ENCODE data around the gene CLCN6. TPM values are rescaled to one million over a fixed set of nuclear protein-coding genes. Genes with fewer than 3 reads are reported as not detected.

The CLCN6 gene
- total and polyA plus RNA-seq, 2 experiments from 2014 or later, result 14.1 to 23.6 TPM

DNA sequence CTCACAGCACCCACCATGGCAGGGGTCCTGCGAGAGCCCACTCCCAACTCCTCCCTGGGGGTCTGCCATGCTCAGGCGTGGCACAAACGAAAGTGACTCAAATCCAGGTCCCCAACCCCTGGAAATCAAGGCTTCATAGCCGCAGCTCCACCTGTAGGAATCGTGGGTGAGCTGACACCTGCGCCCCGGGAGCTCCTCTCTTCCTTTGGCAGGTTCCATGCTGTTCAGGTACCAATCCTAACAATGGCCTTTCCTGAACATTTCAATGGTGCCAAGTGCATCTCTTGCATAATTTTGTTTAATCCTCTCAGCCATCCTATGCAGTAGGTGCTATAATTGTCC lies 81.6 kb downstream of the CLCN6 start:
- Histone ChIP-seq H3K9me2 (replicated peaks; ENCODE audit: insufficient read depth) (no peaks in the 10 kb centered on the region), H3K27me3 (no peaks in the 10 kb centered on the region), H3K27ac (no peak overlapping the region), H3K4me1 (ENCODE audit: insufficient read depth) (peaks cover 5% of the 10 kb centered on the region), H2AFZ (no peak overlapping the region), H3K9me3 (ENCODE audit: low read depth) (no peaks in the 10 kb centered on the region), H4K20me1 (ENCODE audit: insufficient read depth, poor library complexity, severe bottlenecking) (no peaks in the 10 kb centered on the region), H3K4me2 (no peak overlapping the region), H3K4me3 (no peak overlapping the region), H3K79me2 (no peaks in the 10 kb centered on the region), H3K36me3 (replicated peaks; ENCODE audit: insufficient read depth, low read depth) (no peaks in the 10 kb centered on the region)
- 85% methylated on average over 7 of the region's 7 CpGs for WGBS (ENCODE audit: low lambda C conversion rate, missing lambda C conversion rate)
- no peak for DNase-seq (ENCODE audit: low spot score)
- TF ChIP-seq EZH2 (IDR thresholded peaks at IDR 0.05; ENCODE audit: borderline replicate concordance) (no peak), EZH2phosphoT487 (IDR thresholded peaks at IDR 0.05; ENCODE audit: low read depth, severe bottlenecking, unreplicated experiment) (no peak)
- TF ChIP-seq, protein P1, sequence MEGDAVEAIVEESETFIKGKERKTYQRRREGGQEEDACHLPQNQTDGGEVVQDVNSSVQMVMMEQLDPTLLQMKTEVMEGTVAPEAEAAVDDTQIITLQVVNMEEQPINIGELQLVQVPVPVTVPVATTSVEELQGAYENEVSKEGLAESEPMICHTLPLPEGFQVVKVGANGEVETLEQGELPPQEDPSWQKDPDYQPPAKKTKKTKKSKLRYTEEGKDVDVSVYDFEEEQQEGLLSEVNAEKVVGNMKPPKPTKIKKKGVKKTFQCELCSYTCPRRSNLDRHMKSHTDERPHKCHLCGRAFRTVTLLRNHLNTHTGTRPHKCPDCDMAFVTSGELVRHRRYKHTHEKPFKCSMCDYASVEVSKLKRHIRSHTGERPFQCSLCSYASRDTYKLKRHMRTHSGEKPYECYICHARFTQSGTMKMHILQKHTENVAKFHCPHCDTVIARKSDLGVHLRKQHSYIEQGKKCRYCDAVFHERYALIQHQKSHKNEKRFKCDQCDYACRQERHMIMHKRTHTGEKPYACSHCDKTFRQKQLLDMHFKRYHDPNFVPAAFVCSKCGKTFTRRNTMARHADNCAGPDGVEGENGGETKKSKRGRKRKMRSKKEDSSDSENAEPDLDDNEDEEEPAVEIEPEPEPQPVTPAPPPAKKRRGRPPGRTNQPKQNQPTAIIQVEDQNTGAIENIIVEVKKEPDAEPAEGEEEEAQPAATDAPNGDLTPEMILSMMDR (IDR thresholded peaks at IDR 0.05; ENCODE audit: poor library complexity), result no peak

DNA sequence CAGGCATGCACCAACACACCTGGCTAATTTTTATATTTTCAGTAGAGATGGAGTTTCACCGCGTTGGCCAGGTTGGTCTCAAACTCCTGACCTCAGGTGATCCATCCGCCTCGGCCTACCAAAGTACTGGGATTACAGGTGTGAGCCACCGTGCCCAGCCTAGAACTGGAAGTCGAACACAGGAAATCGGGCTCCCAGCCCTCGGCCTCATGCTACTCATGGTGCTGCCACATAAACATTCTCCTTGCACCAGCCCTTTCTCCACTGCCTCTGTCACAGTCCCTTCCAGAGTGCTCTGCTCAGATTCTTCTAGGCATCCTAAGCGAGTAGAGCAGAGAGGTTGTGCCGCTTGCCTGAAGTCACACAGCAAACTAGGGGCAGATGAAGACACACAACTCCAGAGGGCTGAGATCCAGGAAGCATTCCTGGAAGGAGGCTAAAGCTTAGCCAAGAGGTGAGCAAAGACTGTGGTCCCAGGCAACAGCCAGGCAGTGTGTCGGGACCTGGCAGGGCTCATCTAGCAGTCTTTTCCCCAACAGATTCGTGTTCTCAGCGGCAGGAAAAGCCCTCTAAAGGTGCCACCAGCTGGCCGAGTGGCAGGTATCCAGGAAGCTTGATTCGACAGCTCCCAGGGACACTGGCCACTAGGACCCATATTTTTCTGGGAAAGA lies 82.3 kb downstream of the CLCN6 start:
- 88% methylated on average over 15 of the region's 15 CpGs for WGBS (ENCODE audit: low lambda C conversion rate, missing lambda C conversion rate)
- Histone ChIP-seq H3K27ac (no peak overlapping the region), H3K4me2 (no peak overlapping the region), H4K20me1 (ENCODE audit: insufficient read depth, poor library complexity, severe bottlenecking) (no peaks in the 10 kb centered on the region), H3K9me2 (replicated peaks; ENCODE audit: insufficient read depth) (no peaks in the 10 kb centered on the region), H3K4me3 (no peak overlapping the region), H3K36me3 (replicated peaks; ENCODE audit: insufficient read depth, low read depth) (no peaks in the 10 kb centered on the region), H3K4me1 (ENCODE audit: insufficient read depth) (no peaks in the 10 kb centered on the region), H3K27me3 (no peaks in the 10 kb centered on the region), H3K9me3 (ENCODE audit: low read depth) (no peaks in the 10 kb centered on the region), H3K79me2 (no peaks in the 10 kb centered on the region), H2AFZ (no peak overlapping the region)
- TF ChIP-seq, protein P1 (IDR thresholded peaks at IDR 0.05; ENCODE audit: poor library complexity), result no peak
- TF ChIP-seq EZH2phosphoT487 (IDR thresholded peaks at IDR 0.05; ENCODE audit: low read depth, severe bottlenecking, unreplicated experiment) (no peak), EZH2 (IDR thresholded peaks at IDR 0.05; ENCODE audit: borderline replicate concordance) (no peak)
- DNase-seq (ENCODE audit: low spot score), result no peak

DNA sequence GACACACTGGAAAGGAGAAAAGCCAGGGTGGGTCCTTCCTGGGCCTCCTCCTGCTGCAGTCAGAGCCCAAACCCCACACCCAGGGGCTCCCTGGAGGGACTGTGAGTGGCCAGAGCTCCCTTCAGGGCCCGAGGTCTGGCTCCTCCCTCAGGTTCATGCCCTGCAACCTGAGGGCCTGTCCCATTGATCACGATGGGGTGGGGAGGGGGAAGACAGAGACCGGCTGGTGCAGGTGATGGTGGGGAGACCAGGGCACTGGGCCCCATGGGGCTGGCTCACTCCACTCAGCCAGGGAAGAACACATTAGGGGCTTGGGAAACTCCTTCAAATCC lies 82.9 kb downstream of the CLCN6 start:
- Histone ChIP-seq H4K20me1 (ENCODE audit: insufficient read depth, poor library complexity, severe bottlenecking) (no peaks in the 10 kb centered on the region), H3K27me3 (no peaks in the 10 kb centered on the region), H3K9me2 (replicated peaks; ENCODE audit: insufficient read depth) (no peaks in the 10 kb centered on the region), H3K4me2 (no peak overlapping the region), H3K36me3 (replicated peaks; ENCODE audit: insufficient read depth, low read depth) (no peaks in the 10 kb centered on the region), H3K4me1 (ENCODE audit: insufficient read depth) (no peaks in the 10 kb centered on the region), H3K79me2 (no peaks in the 10 kb centered on the region), H2AFZ (no peak overlapping the region), H3K9me3 (ENCODE audit: low read depth) (no peaks in the 10 kb centered on the region), H3K4me3 (no peak overlapping the region), H3K27ac (no peak overlapping the region)
- no peak for DNase-seq (ENCODE audit: low spot score)
- 45% methylated on average over 3 of the region's 3 CpGs for WGBS (ENCODE audit: low lambda C conversion rate, missing lambda C conversion rate)
- TF ChIP-seq, protein P1 (IDR thresholded peaks at IDR 0.05; ENCODE audit: poor library complexity), result no peak
- no peak for TF ChIP-seq EZH2 (IDR thresholded peaks at IDR 0.05; ENCODE audit: borderline replicate concordance)
- no peak for TF ChIP-seq EZH2phosphoT487 (IDR thresholded peaks at IDR 0.05; ENCODE audit: low read depth, severe bottlenecking, unreplicated experiment)
